ENCODE measurements around the gene SUGCT.
A peak's percentile ranks its signal among the peaks of the same experiment; 100 is the strongest.
"Not testable (repeated sequence)": the region's sequence is repeated elsewhere in the genome, so short reads cannot be mapped to it uniquely, and the experiment has no call there.

SUGCT gene

DNA sequence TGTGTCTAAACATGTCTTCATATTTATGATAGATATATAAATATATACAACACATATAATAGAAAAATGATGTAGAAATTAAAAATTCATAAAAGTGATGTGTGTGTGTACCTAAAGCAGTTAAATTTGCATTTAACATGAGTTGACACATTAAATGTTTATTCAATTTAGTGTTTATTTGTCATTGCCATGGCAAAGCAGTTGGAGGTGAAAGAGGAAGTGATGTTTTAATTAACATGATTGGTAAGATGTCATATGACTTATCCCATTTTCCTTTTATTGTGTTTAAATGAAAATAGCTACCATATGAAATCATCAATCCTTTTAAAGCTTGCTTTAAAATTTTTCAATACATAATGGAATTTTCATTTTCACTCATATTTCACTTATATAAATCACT is 452.6 kb downstream of the SUGCT start:
- DNase-seq = no peak

DNA sequence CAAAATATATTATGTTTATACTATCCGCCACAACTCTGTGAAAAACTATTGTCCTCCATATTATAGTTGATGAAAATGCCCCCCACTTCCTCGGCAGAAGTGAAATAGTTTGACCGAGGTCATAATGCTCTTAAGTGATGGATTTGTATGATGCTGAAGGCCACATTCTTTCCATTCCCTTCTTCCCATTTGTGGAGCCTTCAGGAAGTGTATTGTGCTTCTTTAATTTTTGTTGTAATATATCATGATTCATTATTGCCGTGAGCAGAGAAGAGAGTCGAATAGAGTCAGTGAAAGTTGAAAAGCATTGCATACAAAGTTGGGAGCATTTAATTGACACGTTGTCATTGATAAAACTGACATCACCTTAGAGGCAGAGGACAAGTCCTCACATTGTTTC is 460.3 kb downstream of the SUGCT start:
- no peak for DNase-seq

DNA sequence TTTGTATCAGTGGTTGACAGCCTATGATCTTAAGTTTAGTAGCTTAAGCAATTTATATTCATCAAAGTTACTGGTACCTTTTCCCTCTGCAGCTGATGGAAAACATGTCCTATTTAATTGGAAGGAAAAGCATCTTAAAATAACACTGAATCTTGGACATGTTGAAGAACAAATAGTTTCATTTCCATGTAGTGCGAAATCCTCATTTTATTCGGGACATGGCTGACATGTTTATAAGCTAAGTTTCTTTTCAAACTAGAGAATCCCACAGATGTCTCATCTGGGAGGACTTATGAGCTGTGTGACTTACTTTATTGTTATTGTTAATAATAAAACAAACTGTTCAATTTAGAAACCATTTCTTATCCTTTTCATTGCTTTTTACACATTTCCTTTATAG is 461.0 kb downstream of the SUGCT start:
- no peak for DNase-seq

DNA sequence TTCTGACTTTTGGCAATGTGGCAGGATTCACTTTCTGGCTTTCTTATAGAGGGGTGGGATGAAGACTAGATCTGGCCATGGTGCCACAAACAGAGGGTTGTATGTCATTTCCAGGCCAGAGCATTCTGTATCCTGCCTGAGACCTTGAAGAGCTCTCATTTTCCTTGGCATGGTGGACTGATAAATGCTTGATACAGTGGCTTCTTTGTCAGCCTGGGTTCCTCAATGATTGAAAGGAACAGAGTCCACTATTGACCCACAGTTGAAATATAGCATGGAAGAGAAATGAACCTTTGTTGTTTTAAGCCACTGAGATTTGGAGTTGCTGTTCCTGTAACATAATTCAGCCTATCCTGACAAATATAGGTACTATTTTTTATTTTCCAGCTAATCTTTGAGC is 462.7 kb downstream of the SUGCT start:
- no peak for DNase-seq

DNA sequence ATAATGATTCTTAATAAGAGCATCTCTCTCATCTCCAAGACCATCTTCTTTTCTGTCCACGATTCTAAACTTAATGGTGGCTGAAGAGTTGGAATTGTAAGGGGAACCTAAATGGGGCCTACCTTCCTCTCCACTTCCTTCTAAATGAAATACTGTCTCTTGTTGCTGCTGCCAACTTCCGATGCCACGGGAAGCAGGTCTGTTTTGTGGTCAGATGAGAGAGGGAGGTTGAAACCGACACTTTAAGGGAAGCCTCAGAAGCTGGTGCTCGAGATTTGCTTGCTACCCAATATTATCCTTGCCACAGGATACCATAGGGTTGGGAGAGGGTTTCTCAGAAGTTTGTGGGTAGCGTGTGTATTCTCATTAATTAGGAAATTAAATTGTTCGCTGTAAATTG is 464.1 kb downstream of the SUGCT start:
- no peak for DNase-seq

DNA sequence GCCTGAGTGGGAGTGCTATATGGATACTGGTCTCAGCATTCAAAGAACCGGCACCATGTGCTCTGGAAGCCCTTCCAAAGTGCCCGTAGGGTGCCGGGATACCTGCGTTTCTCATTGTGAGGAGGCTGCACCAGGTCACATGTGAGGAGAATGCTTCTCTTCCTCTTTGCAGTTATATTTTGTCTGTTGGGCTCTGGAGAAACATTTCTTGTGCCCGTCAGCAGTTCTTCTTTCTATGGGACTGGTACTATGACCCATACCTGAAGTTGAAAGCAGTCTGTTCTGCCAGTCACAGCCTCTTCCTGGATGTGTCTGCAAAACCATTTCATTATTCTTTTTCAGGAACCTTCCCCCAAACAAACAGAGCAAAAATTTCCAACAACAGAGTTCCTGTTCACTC is 465.0 kb downstream of the SUGCT start:
- no peak for DNase-seq

DNA sequence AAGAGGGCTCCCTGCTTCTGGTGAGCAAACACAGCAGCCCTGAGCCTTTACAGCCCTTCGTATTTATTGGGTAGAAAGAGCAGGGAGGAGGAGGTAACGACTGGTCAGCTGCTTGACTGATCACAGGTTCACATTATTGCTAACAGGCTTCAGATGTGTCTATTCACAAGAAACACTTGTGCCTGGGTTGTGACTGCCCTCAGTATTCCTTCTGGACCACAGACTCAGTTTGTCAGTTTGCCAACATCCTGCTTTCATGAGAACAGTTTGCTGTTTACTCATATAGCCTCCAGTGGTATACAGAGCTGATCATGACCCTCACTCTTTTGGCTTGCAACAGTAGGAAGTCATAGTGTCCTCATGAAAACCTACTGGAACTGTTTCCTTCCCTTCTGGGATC is 467.5 kb downstream of the SUGCT start:
- not testable (repeated sequence) for DNase-seq

DNA sequence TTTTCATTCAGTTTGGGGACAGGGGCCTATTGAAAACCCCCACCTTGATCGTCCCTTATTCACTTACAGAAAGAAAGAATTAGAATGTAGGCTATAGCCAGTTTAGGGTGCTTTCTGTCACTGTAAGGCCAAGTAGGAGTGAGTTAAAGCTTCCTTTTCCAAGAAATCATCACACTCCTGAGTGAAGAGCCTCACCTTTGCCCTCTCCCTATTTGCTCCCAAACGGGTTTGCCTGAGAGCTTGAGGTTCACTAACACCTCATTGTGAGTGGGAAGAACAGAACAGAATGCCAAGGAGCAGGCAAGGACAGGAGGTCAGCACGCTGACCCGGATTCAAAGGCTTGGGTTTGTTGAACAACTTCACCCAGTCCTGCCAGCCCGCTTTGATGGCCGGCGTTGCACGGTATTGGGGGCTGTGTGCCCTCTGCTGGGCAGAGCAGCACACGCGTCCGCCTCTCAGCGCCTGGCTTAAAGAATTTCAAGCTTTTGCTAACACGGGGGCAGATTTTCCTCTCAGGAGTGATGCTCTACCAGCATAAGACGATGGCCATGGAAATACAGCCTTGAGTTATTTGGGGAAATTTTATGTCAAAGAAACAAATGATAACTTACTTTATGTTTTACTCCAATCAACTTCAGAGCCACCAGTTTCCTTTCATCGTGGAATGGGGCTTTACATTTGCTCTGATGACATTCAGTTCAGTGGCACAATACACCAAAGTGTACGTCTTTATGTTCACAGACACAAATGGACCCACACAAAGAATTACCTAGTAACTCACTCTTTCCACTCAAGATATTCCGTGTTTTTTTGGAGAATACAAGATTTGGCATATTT is 470.0 kb downstream of the SUGCT start:
- DNase-seq = peak; percentile 65

DNA sequence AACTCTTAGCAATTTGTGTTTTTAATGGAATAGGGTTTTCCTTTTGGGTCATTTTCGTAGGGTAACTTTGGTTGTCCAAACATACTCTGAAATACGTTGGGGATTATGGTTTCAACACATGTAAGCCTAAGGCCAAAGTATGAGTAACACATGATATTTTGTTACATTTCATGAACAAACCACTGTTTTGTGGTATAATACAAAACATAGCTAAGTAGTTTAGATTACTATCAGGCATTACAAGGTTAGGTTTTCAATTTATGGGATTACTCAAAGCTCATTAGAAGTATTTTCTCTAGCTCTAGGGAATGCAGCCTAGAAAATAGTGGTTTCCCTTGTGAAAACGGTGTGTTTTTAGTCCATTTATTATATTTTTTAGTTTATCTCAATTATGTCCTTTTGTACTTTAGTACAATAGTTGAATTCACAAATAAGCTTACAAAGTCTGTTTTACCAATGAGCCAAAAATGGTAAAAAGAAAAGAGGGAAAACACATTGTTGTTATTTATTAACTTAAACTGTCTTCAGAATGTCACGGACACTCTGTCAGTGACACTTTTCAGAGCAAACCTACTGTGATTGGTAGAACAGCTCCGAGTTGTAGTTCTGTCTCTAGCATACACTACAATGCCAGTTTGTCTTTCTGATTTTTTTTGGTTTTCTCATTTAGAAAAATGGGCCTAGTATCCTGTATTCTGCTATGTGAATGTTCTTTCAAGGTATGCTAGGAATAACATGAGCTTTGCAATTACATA is 473.7 kb downstream of the SUGCT start:
- DNase-seq = no peak

DNA sequence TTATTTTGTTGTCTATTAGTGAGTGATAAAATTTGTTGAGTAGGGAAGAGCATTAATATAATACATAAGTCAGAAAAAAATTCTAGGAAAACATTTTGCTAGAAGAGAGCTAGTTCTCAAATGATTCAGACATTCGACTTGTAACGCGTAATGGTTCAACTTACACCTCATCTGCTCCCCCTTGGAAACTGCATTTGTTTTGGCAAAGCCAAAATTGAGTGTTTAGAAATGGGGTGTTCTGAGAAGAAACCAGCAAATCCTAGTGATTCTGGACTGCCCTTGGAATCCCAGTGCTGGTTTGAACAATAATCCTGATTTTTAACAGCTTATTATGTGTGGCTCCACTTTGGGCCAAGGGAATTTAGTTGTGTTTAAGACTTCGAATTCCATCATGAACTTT is 475.7 kb downstream of the SUGCT start:
- DNase-seq = no peak

DNA sequence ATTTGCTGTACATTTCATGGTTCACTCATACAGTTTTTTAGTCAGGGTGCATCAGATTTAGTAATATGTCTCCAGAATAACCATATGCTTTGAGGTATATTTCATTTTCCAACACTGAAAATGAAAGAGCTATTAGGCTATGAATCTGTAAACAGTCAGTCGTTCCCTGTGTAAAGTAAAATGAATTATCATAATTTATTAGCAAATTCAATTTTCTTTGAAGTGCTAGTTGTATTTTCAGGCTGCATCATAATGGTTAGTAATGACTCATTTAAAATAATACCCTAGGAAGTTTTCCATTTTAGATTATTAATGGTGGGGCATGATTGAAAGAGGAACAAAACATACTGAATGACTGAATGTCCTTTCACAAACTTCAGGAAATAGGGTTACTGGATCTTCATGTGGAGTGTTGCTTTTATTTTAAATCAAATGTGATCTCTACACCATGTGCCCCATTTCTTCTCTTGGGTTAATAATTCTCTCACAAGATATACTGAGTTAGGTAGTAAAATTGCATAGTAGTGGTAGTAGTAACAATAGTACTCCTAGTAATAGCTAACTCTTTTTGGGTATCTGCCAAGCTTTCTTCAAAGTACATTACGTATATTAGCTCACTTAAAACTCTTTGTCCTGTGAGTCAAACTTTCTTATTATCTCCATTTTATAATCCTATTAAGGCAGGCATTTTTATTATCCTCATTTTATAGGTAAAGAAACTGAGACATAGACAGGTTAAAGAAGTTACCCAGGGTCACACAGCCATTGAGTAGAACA is 476.5 kb downstream of the SUGCT start:
- DNase-seq = no peak

DNA sequence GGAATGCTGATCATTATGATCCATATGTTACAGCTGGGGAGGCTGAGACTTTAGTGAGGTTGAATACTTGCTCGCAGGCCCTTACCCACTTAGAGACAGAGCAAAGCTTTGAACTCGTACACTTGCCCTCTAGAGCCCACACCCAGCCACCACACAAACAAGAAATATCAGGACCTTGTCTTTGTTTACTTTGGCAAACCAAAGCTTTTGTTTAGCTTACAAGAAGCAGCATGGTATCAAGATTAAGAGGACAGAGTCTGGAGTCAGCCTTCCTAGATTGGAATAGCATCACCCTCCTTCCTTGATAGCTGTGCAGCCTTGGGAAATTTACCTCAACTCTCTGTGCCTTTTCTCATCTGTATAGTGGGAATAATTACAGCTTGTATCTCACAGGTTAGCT is 477.5 kb downstream of the SUGCT start:
- DNase-seq = no peak

DNA sequence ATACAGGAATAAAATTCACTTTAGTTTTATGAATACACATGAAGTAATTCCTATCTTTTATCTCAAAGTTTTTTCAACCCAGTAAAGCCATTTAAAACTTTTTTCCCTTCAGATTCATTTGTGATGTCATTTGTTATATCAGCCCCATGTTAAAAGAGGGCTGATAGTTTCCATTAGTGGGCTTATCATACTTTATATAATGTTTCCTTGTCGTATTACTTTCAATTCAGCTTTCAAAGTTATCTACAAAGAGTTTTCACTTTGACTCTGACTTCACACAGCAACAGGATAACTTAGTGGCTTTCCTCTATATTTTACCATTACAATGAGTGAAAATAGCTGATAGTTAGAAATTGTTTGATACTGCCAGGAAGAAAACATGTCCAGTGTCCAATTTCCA is 484.8 kb downstream of the SUGCT start:
- no peak for DNase-seq

DNA sequence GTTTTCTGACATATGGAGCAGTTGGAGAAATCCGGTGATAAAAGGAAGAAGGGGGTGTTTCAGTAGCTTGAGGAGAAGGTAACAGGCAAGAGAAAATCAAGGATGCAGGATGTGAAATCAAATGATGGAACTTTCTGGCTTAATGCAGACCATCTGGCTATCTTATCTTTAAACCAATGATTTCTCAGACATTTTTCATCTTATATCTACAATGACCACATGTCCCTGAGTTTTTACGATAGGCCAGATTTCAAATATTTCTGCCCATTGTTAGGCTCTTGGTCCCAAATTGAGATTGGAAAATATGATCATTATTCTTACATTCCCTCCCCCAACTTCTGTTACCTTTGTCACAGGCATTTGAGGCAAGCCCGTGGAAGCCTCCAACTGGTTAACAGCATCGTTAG is 486.8 kb downstream of the SUGCT start:
- DNase-seq = no peak

DNA sequence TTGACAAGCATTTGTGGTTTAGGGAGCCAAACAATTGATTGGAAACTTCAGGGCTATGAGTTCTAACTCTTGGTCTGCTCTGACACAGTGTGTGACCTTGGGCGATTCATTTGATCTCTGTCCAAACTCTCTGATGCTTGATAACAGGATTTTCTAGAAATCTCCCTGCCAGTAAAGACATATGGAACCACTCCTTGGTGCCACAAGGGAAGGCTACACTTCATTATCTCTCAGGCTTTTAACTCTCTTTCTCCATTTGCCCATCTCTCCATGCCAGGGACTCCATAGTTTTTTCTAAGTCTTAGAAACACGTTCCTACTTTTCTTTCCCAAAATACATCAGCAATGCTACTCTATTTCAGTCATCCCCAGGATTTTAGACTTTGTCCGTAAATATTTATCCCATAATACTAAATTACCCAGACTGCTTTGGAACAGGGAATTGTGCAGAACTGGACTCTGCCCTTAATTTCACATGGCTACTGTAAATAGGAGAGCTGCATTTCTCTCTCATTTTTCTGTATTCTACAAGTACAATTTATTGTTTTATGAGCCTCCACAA is 488.2 kb downstream of the SUGCT start:
- DNase-seq = no peak

DNA sequence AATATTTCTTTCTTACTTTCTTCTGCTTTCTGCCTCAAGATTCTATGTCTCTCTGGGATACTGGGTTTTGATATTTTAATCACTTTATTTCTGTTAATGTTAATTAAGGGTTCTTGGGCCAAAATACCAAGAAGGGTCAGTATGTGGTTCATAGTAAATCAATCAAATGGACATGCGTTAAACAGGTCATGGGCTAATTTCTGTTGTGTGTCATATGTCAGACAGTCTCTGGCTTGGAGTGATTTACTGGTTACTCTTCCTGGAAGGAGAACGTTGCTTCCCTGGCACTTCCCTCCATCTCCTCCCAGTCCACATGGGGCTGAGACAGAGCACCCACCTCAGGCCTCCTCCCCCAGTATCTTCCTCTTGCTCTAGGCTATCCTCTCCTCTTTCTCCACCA is 489.1 kb downstream of the SUGCT start:
- DNase-seq = no peak

DNA sequence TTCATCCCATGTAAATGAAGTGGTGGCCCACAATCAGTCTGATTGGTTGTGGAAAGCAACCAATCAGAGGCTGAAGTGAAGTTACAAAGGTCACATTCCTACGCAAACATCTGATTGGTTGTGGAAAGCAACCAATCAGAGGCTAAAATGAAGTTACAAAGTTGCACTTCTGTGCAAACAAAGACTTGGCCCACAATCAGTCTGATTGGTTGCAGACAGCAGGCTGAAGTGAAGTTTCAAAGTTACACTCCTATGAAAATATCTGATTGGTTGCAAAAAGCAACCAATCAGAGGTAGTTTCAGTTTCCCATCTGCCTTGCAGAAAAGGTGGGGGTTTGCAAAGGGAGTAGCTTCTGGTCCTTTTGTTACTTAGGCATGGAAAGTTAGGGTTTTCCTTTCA is 492.6 kb downstream of the SUGCT start:
- DNase-seq = not testable (repeated sequence)

DNA sequence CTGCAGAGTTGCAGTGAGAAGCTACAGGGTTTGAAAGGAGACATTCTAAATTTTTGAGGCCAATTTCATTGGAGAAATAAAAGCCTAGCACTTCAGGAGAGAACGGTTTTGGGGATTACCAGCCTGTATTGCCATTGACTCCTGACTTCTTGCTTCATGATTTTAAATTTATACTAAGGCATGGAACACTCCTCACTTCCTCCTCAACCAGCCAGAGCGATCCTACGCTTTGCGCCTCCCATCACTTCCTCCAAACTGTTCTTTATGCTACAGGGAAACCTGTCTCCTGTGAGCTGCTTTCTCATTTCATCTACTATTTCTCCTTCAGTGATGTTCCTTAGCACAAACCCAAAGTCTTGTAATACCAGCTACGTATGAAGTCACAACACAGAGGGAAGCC is 495.1 kb downstream of the SUGCT start:
- DNase-seq = no peak

DNA sequence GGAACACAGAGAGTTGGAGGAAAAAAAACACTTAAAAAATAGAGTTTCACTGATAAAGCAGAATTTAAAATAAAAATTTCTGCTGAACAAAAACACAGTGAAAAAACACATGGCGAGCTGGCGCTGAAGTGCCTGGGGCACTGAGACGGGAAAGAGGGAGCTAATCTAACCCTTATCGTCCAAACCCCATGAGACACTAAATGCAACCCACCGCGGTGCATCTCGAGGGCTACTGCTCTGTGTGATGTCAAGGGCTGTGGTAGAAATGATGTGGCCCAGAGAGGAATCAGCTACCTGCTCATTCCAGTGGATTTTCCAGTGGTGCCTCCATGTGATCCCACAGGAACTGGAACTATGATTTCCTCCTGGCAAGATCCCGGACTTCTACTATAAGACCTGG is 499.3 kb downstream of the SUGCT start:
- DNase-seq = no peak

DNA sequence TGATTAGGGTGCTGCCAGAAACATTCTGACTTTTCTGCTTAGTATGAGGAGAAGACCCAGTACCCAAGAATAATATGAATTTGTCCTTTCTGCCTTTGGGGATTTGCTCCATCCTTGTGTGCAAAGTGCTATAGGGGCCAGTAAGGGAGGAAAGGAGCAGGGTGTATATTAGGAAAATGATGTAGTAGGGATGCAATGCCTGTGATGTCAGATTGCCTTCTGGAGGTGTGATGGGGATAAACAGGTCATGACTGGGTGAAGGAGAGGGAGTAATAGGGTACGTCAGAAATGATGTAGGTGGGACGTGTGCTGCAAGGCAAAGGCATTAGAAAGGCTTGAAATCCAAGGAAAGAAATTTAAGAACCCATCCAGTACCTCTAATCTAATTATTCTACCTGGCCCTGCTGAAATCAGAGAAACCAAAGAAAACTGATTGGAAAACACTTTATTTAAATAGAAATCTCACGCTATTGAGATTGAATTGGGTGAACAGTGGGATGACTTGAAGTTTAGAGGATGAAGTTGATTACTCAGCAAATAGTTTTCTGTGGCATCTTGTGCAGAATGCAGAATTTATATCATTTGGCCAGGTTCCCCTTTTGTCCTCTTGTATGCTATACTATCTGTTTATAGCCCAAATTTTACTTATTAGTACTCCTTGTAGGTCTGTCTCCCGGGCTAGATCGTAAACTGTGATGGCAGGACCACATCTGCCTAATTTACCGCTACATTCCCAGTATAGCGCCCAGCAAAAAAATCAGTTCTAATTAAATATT is 503.9 kb downstream of the SUGCT start:
- DNase-seq = no peak

DNA sequence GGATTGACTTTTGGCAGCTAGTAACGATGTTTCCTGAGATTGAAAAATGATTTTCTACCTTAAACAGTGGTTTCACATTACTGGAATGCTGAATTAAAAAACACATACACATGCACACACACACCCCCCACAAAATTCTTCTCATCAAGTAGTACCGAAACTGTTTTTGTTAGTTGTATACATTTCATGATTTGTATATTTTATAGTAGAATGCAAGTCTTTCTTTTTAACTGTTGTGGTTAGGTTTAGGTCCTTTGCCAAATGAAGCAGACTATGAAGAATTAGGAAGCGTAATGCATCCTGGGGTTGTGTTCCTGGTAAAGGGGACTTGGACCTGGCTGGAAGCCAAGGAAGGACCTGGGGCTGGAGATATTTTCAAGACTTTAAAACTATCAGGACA is 505.8 kb downstream of the SUGCT start:
- DNase-seq = no peak

DNA sequence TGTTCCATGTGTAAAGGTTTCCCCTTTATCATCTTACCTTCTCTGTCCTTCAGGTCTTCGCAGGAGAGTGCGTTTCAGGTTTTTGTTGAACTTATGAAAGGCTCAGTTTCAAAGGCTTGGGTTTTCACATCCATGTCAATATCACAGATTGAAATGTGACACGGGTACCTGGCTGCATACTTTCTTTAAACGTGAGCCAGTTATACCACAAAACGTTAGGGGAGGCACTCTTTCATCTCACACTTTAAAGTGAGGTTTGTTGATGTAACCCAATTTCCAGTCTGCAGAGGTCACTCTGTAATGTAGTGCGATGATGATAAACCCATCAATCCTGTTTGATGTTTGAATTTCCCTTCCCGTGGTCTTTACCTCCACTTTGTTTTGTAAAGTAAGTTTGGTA is 506.9 kb downstream of the SUGCT start:
- DNase-seq = no peak

DNA sequence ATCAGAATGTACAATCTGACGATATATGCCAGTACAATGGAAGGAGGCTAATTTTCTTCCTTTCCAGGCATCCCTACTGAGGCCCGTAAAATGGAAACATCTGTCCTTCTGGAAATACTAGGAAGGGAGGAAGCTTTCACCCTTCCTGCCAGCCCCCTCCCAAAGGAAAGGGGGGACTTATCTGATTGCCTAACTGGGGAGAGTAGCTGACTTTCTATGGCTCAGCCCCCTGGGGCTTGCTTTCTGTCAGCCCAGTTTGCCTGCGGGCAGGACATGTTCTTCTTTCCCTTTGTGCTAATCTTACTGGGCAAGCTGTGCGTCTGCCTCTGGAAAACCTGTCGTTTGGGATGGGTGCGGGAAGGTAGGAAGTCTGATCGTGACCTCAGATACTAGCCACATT is 508.9 kb downstream of the SUGCT start:
- no peak for DNase-seq
